Measurements from ENCODE around the gene KIF17. TPM values are rescaled to one million over a fixed set of nuclear protein-coding genes. Genes with fewer than 3 reads are reported as not detected.

KIF17 gene
- total RNA-seq, 1 experiment from 2014 or later, result not detected

DNA sequence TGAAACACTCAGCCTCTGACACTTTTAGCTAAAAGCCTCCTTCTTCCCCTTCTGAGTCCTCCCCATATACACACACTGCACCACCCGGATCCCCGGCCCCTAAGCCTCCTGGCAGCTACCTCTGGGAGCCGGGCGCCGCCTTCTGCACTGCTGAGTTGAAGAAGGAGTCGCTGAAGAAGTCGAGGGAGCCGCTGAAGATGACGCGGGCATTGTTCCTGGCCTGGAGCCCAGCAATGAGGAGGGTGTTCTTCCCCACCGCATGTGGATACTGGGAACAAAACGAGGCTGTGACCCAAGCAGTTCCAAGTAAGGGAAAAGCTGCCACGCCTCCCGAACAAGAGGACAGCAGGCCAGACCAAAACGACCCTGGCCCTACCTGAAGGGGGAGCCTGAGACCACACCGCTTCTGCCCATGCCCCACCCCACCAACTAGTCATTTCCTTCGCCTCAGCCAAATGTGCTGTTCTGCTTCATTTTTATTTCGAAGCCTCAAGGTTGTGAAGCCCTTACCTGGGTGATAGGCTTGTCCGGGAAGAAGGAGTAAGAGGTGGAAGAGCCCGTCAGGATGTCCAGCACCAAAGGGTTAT lies 63.6 kb downstream of the KIF17 start:
- no peak for DNase-seq (ENCODE audit: low read depth, low spot score)
- in situ Hi-C loops (cut with HindIII; ENCODE audit: low pct_unique_long_range_greater_than_20kb, low sequenced_read_pairs), result no loop called here

DNA sequence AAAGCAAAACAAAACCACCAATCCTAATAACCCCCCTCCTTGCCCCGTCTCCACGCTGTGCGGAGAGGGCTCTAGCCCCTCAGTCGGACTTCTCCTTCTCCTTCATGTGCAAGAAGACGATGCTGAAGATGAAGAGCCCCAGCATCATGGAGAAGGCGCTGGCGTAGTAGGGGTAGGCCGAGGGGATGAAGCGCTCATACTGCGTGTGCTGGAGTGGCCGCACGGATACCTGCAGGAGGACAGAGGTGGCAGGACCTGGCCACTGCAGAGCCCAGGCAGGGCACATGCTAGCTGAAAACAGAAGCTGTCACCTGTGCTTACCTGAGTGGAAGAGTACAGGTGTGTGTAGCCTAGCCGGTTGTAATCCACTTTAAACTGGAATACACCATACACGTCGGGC lies 65.5 kb downstream of the KIF17 start:
- DNase-seq (ENCODE audit: low read depth, low spot score), result no peak
- in situ Hi-C loops (cut with HindIII; ENCODE audit: low pct_unique_long_range_greater_than_20kb, low sequenced_read_pairs), result no loop called here

DNA sequence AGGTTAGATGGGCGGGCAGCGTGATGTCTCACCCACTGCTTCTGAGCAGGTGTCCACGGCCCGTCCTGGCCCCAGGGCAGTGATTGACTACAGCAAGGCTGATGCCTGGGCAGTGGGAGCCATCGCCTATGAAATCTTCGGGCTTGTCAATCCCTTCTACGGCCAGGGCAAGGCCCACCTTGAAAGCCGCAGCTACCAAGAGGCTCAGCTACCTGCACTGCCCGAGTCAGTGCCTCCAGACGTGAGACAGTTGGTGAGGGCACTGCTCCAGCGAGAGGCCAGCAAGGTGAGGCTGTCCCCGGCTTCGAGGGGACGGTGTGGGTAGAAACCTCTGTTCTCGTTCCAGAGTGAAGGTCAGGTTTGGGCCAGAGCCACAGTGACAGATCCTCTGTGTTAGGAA lies 68.9 kb downstream of the KIF17 start:
- in situ Hi-C loops (cut with HindIII; ENCODE audit: low pct_unique_long_range_greater_than_20kb, low sequenced_read_pairs), result no loop called here
- no peak for DNase-seq (ENCODE audit: low read depth, low spot score)

DNA sequence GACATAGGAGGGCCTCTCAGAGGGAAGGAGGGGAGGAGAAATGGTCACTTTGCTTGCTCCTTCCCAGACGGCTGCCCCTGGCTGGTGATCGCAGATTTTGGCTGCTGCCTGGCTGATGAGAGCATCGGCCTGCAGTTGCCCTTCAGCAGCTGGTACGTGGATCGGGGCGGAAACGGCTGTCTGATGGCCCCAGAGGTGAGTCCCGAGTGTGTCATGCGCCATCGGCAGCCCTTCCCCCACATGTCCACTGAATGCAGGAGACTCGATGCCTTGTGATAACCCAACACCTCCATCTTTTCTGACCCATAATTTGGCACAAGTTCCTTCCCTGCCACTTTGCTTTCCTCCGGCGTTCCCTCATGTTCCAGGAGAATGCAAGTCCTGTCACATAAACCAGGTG lies 69.4 kb downstream of the KIF17 start:
- in situ Hi-C loops (cut with HindIII; ENCODE audit: low pct_unique_long_range_greater_than_20kb, low sequenced_read_pairs), result no loop called here
- no peak for DNase-seq (ENCODE audit: low read depth, low spot score)

DNA sequence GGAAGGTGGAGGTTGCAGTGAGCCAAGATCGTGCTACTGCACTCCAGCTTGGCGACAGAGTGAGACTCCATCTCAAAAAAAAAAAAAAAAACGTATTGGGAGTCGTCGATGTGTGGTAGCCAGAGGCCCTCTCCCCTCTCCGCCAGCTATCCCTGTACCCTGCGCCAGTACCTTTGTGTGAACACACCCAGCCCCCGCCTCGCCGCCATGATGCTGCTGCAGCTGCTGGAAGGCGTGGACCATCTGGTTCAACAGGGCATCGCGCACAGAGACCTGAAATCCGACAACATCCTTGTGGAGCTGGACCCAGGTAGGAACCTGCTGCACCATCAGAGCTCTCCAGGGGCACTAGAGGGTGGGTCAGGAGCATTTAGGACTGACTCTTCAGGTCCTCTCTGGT lies 72.4 kb downstream of the KIF17 start:
- DNase-seq (ENCODE audit: low read depth, low spot score), result no peak
- in situ Hi-C loops (cut with HindIII; ENCODE audit: low pct_unique_long_range_greater_than_20kb, low sequenced_read_pairs), result no loop called here

DNA sequence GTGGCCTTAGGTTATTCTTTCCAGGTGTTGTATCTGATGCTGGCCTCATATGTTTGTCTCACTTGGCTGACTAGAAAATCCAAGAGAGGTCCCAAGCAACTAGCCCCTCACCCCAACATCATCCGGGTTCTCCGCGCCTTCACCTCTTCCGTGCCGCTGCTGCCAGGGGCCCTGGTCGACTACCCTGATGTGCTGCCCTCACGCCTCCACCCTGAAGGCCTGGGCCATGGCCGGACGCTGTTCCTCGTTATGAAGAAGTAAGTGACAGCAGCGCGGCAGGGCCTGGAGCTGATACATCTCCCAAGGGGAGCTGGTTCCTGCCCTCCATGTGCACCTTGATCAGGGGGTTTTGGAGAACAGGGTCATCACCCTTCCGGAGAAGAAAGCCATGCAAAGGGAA lies 73.4 kb downstream of the KIF17 start:
- DNase-seq (ENCODE audit: low read depth, low spot score), result no peak
- in situ Hi-C loops (cut with HindIII; ENCODE audit: low pct_unique_long_range_greater_than_20kb, low sequenced_read_pairs), result no loop called here

DNA sequence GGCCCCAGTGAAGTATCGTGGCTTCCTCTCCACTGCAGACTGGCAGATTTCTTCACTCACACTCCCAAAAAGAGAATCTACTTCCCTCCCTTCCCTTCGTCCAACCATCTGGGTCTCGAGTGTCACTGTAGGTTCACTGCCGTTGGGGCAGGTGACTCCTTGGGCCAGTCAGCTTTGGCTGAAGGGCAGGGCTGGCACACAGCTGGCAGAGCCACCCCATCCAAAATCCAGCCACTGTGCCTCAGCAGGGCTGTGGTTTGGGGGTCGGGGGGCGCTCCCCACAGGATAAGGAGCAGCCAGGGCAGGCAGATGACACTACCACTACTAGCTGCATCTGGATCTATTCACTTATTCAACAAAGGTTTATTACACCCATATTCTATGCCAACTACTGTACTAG lies 74.7 kb downstream of the KIF17 start:
- no peak for DNase-seq (ENCODE audit: low read depth, low spot score)
- in situ Hi-C loops (cut with HindIII; ENCODE audit: low pct_unique_long_range_greater_than_20kb, low sequenced_read_pairs), result no loop called here

DNA sequence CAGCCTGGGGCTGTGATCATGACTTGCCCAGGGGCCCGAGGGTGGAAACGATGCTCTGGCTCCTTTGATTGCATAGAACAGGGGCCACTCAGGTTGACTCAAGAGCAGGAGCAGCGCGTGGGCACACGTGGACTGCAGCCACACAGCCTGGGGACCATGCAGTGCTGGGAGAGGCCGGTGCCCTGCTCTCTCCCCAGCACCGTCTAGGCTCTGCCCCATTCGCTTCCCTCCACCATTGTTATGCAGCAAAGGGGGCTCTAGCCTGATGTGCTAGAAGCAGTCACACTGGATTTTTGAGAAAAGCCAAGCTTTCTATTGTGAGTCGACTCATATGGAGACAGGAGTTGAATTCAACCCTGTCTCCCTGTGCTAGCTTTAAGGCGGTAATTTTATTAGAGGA lies 75.8 kb downstream of the KIF17 start:
- no peak for DNase-seq (ENCODE audit: low read depth, low spot score)
- in situ Hi-C loops (cut with HindIII; ENCODE audit: low pct_unique_long_range_greater_than_20kb, low sequenced_read_pairs), result no loop called here

DNA sequence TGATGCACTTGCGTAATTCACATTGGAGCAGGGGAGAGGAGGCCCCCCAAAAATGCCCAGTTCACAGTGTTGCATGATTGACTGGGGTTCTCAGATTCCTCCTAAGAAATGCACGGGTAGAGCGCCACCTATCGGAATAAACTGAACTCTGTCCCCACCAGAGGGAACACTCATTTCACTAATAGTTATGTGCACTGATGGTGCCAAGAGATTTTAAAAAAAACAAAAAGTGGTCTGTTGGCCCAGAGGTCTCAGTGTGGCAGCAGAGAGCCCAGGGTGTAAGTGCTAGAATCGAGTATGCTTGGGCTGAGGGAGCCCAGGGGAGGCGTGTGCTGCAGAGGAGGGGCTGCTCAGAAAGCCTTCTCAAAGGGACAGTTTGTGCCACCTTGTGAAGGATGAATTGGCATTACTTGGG lies 77.6 kb downstream of the KIF17 start:
- in situ Hi-C loops (cut with HindIII; ENCODE audit: low pct_unique_long_range_greater_than_20kb, low sequenced_read_pairs), result no loop called here
- peak; percentile 60 for DNase-seq (ENCODE audit: low read depth, low spot score)

DNA sequence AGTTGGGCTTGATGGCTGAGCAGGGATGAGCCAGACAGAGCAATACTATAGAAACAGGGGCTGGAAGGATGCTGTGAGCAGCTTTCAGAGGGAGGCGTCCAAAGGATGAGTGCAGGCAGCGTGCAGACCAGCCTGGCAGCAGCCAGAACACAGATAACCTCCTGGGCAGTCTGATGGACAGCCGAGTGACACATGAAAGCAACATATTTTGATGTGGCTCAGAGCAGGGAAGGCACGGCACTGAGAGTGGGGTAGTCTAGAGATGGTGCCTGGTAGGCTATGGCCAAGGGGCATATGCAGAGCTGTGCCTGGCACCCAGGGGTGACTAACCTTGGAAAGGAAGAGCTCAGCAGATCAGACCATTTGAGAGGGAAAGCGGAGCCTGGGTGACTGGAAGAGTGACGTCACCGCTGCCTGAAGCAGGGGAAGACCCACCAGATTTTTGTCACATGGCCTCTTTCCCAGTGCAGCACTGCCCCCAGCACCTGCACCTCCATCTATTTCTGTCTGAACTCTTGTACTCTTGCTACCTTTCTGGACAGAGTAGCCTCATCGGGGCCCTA lies 80.9 kb downstream of the KIF17 start:
- no peak for DNase-seq (ENCODE audit: low read depth, low spot score)
- in situ Hi-C loops (cut with HindIII; ENCODE audit: low pct_unique_long_range_greater_than_20kb, low sequenced_read_pairs), result no loop called here

DNA sequence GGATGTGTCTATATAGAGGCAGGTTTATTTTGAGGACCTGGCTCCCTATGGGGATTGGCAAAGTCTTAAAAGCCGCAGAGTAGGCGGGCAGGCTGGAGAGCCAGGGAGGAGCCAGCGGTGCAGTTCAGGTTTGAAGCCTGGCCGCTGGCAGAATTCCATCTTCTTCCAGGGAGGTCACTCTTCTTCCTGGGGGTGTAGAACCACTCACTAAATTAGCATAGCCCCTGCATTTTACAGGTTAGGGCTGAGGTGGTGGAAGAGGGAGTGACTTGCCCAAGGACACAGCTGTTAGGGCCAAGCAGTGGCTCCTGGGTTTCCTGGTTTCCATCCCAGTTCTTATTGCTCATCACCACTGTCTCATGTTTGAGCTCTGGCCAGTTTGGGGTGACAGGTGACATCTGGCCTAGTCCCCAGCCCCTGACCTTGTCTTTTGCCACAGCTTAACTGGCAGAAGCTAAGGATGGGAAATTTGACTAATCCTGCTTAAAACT lies 83.2 kb downstream of the KIF17 start:
- in situ Hi-C loops (cut with HindIII; ENCODE audit: low pct_unique_long_range_greater_than_20kb, low sequenced_read_pairs), result no loop called here
- peak; percentile 53 for DNase-seq (ENCODE audit: low read depth, low spot score)

DNA sequence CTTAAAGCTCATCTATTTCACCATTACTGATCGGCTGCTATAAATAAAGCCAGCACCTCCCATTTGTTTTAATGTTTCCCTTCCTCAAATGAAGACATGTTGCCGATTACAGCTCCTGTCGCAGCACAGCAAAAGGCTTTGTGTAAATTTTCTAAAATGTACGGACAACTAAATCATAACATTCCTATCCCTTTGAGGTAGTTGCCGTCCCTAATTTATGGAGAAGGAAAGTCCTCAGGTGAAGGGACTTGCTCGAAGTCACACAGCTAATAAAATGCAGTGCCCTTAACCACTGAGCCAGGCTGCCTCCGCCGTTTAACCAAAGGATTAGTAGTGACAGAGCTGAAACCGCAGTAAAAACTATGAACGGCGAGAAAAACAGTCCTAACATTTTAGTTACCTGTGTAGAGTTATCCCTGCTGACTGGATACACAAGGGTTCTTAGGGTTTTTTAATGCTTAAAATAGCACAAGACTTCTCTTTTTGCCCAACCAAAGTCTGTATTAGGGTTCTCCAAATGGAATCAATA lies 83.7 kb downstream of the KIF17 start:
- in situ Hi-C loops (cut with HindIII; ENCODE audit: low pct_unique_long_range_greater_than_20kb, low sequenced_read_pairs), result no loop called here
- DNase-seq (ENCODE audit: low read depth, low spot score), result no peak

DNA sequence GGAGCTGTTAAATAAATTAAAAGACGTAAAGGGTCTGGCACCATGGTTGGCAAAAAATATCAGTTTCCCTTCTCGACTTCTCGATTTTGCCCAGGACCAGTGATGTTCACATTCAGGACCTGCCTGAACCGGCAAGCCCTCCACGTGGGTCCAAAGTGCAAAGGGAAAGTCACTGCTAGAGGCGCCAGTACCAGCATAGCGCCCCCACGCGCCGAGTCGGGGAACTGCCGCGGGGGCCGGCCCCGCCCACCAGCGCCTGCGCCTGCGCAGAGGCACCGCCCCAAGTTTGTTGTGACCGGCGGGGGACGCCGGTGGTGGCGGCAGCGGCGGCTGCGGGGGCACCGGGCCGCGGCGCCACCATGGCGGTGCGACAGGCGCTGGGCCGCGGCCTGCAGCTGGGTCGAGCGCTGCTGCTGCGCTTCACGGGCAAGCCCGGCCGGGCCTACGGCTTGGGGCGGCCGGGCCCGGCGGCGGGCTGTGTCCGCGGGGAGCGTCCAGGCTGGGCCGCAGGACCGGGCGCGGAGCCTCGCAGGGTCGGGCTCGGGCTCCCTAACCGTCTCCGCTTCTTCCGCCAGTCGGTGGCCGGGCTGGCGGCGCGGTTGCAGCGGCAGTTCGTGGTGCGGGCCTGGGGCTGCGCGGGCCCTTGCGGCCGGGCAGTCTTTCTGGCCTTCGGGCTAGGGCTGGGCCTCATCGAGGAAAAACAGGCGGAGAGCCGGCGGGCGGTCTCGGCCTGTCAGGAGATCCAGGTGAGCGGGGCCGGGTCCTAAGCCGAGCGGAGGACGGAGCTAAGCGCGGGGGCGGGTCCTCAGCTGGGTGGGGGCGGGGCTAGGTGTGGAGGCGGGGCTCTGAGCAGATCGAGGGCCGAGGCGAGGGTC lies 84.4 kb downstream of the KIF17 start, which contains the start of gene PINK1:
Gene PINK1 (plus strand): TSS at position 269 of the 875 bp plus-strand sequence. CDS start 91 bp downstream, at position 360.
- in situ Hi-C loops (cut with HindIII; ENCODE audit: low pct_unique_long_range_greater_than_20kb, low sequenced_read_pairs), result no loop called here
- DNase-seq (ENCODE audit: low read depth, low spot score), result peak; percentile 69

DNA sequence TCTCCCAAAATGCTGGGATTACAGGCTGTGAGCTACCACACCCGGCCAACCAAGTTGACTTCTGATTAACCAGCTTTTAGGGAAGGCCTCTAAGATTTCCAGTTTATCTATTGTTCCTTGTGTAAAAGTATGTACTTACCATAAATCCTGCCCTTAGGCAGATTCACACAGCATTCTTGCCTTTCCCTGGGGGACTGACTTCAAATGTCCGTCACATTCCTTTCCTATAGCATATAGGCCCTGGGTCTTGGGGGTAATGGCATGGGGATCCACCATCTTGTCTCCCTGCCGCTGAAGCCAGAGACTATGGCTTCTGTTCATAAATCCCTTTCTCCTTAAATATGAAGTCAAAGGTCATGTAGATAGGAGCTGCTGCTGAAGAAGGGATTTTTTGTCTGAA lies 85.4 kb downstream of the KIF17 start:
- in situ Hi-C loops (cut with HindIII; ENCODE audit: low pct_unique_long_range_greater_than_20kb, low sequenced_read_pairs), result no loop called here
- peak; percentile 53 for DNase-seq (ENCODE audit: low read depth, low spot score)

DNA sequence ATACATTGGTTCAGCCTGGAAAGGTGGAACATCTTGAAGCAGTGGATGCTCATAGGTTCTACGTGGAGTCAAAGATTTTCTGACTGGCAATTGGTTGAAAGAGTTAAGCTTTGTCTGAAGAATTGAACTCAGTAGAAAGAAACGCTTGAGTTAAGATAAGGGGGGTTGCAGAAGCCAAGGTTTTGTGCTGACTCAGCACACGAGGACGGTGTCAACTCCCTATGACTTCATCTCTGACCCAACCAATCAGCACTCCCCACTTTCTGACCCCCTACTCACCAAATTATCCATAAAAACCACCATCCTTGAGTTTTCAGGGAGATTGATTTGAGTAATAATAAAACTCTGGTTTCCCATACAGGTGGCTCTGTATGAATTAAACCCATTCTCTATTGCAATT lies 87.1 kb downstream of the KIF17 start:
- in situ Hi-C loops (cut with HindIII; ENCODE audit: low pct_unique_long_range_greater_than_20kb, low sequenced_read_pairs), result no loop called here

DNA sequence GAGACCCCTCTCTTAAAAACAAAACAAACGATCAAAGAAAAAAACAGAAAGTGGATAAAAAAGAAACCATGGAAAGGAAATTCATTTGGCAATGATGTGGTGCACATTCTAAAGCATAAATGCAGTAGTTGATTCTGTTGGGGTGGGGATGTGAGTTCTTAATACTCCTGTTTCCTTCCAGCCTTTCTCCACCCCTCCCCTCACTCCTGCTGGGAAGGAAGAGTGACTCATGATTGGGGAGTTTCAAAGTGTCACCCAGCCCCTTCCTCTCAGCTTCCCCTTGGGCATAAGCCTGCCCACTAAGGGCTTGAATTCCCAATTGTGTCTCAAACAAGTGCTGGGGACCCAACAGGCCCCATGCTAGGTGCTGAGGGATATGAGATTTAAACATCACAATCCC lies 91.3 kb downstream of the KIF17 start:
- in situ Hi-C loops (cut with HindIII; ENCODE audit: low pct_unique_long_range_greater_than_20kb, low sequenced_read_pairs), result no loop called here
- DNase-seq (ENCODE audit: low read depth, low spot score), result no peak

More for the DNA sequence above, 87.1 kb downstream of the KIF17 start:
- DNase-seq (ENCODE audit: low read depth, low spot score), result no peak

DNA sequence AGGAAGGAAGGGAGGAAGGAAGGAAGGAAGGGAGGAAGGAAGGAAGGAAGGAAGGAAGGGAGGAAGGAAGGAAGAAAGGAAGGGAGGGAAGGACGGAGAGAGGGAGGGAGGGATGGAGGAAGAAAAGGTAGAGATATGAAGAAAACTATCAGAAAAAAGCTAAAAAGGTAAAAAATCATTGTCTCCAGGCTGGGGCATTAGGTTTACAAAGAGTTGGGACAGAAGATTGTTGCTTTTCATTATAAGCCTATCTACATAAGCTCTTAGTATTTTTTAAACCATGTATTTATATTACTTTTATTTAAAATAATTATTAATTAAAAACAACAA lies 91.7 kb downstream of the KIF17 start:
- DNase-seq (ENCODE audit: low read depth, low spot score), result no peak
- in situ Hi-C loops (cut with HindIII; ENCODE audit: low pct_unique_long_range_greater_than_20kb, low sequenced_read_pairs), result no loop called here

DNA sequence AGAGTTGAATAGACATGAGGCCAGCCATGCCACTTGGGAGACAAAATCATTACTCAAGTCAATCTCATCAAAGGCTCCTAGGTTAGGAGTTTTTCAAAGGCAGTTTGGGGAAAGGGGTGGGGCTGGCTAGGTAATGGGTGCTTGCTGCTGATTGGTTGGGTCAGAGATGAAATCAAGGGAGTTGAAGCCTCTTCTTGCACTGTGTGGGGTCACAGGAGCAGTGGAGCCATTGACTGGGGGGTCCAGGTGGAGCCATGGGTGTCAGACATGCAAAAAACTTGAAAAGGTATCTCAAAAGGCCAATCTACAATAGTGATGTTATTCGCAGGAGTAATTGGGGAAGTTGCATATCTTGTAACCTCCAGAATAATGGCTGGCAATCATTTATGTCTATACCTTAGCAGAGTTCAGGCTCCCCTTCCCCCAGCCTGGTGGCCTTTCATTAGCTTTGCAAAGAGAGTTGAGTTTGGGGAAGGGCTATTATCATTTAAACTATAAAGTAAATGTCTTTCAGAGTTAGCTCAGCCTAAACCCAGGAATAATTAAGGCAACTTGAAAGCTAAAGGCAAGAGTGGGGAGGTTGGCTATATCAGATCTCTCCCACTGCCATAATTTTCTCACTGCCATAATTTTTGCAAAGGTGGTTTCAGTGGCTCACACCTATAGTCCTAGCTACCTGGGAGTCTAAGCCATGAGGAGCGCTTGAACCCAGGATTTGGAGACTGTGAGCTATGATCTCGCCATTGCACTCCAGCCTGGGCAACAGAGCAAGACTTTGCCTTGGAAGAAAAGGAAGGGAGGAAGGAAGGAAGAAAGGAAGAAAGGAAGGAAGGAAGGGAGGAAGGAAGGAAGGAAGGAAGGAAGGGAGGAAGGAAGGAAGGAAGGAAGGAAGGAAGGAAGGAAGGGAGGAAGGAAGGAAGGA lies 92.4 kb downstream of the KIF17 start:
- in situ Hi-C loops (cut with HindIII; ENCODE audit: low pct_unique_long_range_greater_than_20kb, low sequenced_read_pairs), result no loop called here
- DNase-seq (ENCODE audit: low read depth, low spot score), result no peak
